SK-N-SH treated with all-trans-retinoic acid at 6 μM for 48 hours (cell line): ENCODE results near the gene CWH43.

Experiments
- ATAC-seq: fragments of 200-7000 bp; cut with Tn5 transposase; 3 replicates; pipeline ENCODE4 v1.9.1; 2020; ENCODE audit warnings: mild to moderate bottlenecking, moderate library complexity
- ARNTL ChIP-seq: fragments of 450-650 bp; formaldehyde crosslinking; IDR thresholded peaks from 2 replicates; pipeline ENCODE4 v1.5.0; 2020; ENCODE audit warnings: low read depth, mild to moderate bottlenecking, moderate library complexity, borderline replicate concordance
- BACH2 ChIP-seq: fragments of 250-450 bp; sonication (Bioruptor Pico); IDR thresholded peaks from 2 replicates; pipeline ENCODE4 v1.9.0; 2021; ENCODE audit warnings: mild to moderate bottlenecking, borderline replicate concordance
- CSDC2 ChIP-seq: fragments of 250-450 bp; sonication (Bioruptor Pico); IDR thresholded peaks from 2 replicates; pipeline ENCODE4 v1.5.0; 2020; ENCODE audit warnings: mild to moderate bottlenecking, moderate library complexity
- CSRNP3 ChIP-seq: fragments of 250-450 bp; sonication (Bioruptor Pico); IDR thresholded peaks from 2 replicates; pipeline ENCODE4 v1.5.1; 2021; ENCODE audit warnings: mild to moderate bottlenecking, moderate library complexity
- GLIS3 ChIP-seq: fragments of 250-450 bp; sonication (Bioruptor Pico); IDR thresholded peaks from 2 replicates; pipeline ENCODE4 v1.5.0; 2020; ENCODE audit warnings: mild to moderate bottlenecking, moderate library complexity
- ISL1 ChIP-seq: fragments of 250-450 bp; sonication (Bioruptor Pico); IDR thresholded peaks from 2 replicates; pipeline ENCODE4 v2.1.2; 2022; ENCODE audit warnings: mild to moderate bottlenecking, moderate library complexity
- OSR1 ChIP-seq: fragments of 250-450 bp; sonication (Bioruptor Pico); IDR thresholded peaks from 2 replicates; pipeline ENCODE4 v1.8.0; 2022; ENCODE audit warnings: moderate library complexity, mild to moderate bottlenecking, inconsistent platforms
- POU6F1 ChIP-seq: fragments of 250-450 bp; sonication (Bioruptor Pico); IDR thresholded peaks from 2 replicates; pipeline ENCODE4 v1.8.0; 2021; ENCODE audit warnings: low read depth, mild to moderate bottlenecking, moderate library complexity, borderline replicate concordance
- SNAI2 ChIP-seq: fragments of 250-450 bp; sonication (Bioruptor Pico); IDR thresholded peaks from 2 replicates; pipeline ENCODE4 v1.5.0; 2020; ENCODE audit warnings: mild to moderate bottlenecking, moderate library complexity
- TCF4 ChIP-seq: fragments of 250-450 bp; sonication (Bioruptor Pico); IDR thresholded peaks from 2 replicates; pipeline ENCODE4 v1.8.0; 2021; ENCODE audit warnings: mild to moderate bottlenecking, moderate library complexity, borderline replicate concordance
- TOX ChIP-seq: fragments of 250-450 bp; sonication (Bioruptor Pico); IDR thresholded peaks from 2 replicates; pipeline ENCODE4 v1.8.0; 2021; ENCODE audit warnings: mild to moderate bottlenecking, moderate library complexity, borderline replicate concordance
- TSHZ2 ChIP-seq: fragments of 250-450 bp; sonication (Bioruptor Pico); IDR thresholded peaks from 2 replicates; pipeline ENCODE4 v1.5.0; 2020; ENCODE audit warnings: mild to moderate bottlenecking, moderate library complexity
- ZC3H10 ChIP-seq: fragments of 250-450 bp; sonication (Bioruptor Pico); IDR thresholded peaks from 2 replicates; pipeline ENCODE4 v1.5.1; 2021; ENCODE audit warnings: mild to moderate bottlenecking, moderate library complexity
- ZFP3 ChIP-seq: fragments of 250-450 bp; sonication (Bioruptor Pico); IDR thresholded peaks from 2 replicates; pipeline ENCODE4 v1.5.0; 2020; ENCODE audit warnings: mild to moderate bottlenecking, moderate library complexity
- ZFP30 ChIP-seq: fragments of 450-650 bp; formaldehyde crosslinking; IDR thresholded peaks from 2 replicates; pipeline ENCODE4 v1.5.0; 2022; ENCODE audit warnings: mild to moderate bottlenecking, moderate library complexity
- ZNF565 ChIP-seq: fragments of 450-650 bp; formaldehyde crosslinking; conservative IDR thresholded peaks from 2 replicates; pipeline ENCODE4 v1.5.0; 2020; ENCODE audit warnings: low read depth, mild to moderate bottlenecking, moderate library complexity
- ZNF70 ChIP-seq: fragments of 450-650 bp; formaldehyde crosslinking; IDR thresholded peaks from 2 replicates; pipeline ENCODE4 v1.5.0; 2020; ENCODE audit warnings: mild to moderate bottlenecking, moderate library complexity
- ZNF8 ChIP-seq: fragments of 450-650 bp; formaldehyde crosslinking; IDR thresholded peaks from 2 replicates; pipeline ENCODE4 v1.5.0; 2020; ENCODE audit warnings: mild to moderate bottlenecking, moderate library complexity
- TF ChIP-seq, protein P1 (sequence below): fragments of 250-450 bp; sonication (Bioruptor Pico); IDR thresholded peaks from 2 replicates; pipeline ENCODE4 v1.8.0; 2020; ENCODE audit warnings: mild to moderate bottlenecking, moderate library complexity, borderline replicate concordance

Gene CWH43

DNA sequence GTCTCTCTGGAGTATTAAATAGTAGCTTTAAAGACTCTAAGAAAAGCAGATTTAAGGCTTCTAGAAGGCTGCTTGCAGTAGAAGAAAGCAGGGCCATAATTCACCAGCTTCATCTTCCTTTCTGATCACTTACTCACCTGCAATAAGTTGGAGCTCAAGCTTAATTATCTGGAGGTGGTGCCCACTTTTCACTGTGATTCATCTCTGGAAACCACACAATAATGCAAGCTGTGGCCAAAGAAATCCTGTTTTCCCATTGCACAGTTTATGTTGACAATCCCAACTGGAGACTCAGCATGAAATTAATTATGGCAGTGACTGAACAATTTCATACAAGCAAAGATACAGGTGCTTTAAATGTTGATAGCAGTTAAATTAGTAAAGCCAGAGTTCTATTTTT, 14.7 kb downstream of the CWH43 start:
- TF ChIP-seq ZFP30 (no peak), POU6F1 (CRISPR knock-in tag) (no peak), SNAI2 (no peak), ZFP3 (CRISPR knock-in tag) (no peak), GLIS3 (CRISPR knock-in tag) (no peak), ZNF8 (CRISPR knock-in tag) (no peak), TCF4 (CRISPR knock-in tag) (no peak), TOX (CRISPR knock-in tag) (no peak), ISL1 (CRISPR knock-in tag) (no peak), ZNF565 (CRISPR knock-in tag) (no peak)
- TF ChIP-seq, protein P1, sequence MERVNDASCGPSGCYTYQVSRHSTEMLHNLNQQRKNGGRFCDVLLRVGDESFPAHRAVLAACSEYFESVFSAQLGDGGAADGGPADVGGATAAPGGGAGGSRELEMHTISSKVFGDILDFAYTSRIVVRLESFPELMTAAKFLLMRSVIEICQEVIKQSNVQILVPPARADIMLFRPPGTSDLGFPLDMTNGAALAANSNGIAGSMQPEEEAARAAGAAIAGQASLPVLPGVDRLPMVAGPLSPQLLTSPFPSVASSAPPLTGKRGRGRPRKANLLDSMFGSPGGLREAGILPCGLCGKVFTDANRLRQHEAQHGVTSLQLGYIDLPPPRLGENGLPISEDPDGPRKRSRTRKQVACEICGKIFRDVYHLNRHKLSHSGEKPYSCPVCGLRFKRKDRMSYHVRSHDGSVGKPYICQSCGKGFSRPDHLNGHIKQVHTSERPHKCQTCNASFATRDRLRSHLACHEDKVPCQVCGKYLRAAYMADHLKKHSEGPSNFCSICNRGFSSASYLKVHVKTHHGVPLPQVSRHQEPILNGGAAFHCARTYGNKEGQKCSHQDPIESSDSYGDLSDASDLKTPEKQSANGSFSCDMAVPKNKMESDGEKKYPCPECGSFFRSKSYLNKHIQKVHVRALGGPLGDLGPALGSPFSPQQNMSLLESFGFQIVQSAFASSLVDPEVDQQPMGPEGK (CRISPR knock-in tag), result no peak
- TF ChIP-seq, all 23 proteins: peak for 0
- ATAC-seq, result no peak

DNA sequence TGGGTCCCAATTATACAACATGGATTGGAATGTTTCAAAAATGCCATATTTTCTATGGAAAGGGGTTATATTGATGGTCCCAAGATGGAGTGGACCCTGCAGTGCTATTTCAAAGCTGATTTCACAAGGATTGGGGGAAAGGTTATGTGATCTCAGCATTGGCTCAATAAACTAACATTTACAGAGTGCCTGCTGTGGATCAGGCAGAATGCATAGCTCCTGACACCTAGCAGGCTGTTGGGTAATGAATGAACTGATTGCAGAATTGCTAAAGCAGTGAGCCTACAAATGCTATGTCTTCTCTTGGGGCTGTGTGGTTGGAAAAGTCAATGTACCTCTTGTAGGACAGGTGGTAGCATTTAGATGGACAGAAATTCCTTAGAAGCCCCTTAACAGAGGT, 16.9 kb downstream of the CWH43 start:
- TF ChIP-seq ZNF70 (CRISPR knock-in tag), result no peak
- TF ChIP-seq CSRNP3 (CRISPR knock-in tag), result no peak
- TF ChIP-seq ZC3H10, result no peak
- no peak for TF ChIP-seq TOX (CRISPR knock-in tag)
- no peak for TF ChIP-seq SNAI2
- no peak for TF ChIP-seq GLIS3 (CRISPR knock-in tag)
- no peak for TF ChIP-seq TSHZ2 (CRISPR knock-in tag)
- TF ChIP-seq ZNF8 (CRISPR knock-in tag), result no peak
- TF ChIP-seq ARNTL (CRISPR knock-in tag), result no peak
- TF ChIP-seq OSR1 (CRISPR knock-in tag), result no peak
- TF ChIP-seq, all 23 proteins: peak for 0
- ATAC-seq, result no peak

GRCh38 chr4:49018718-49019295, 32.7 kb downstream of the CWH43 start:
- TF ChIP-seq, protein P1 (CRISPR knock-in tag), result no peak
- TF ChIP-seq BACH2, result no peak
- TF ChIP-seq CSRNP3 (CRISPR knock-in tag), result no peak
- TF ChIP-seq CSDC2 (CRISPR knock-in tag), result no peak
- no peak for TF ChIP-seq ISL1 (CRISPR knock-in tag)
- no peak for TF ChIP-seq ZNF565 (CRISPR knock-in tag)
- TF ChIP-seq POU6F1 (CRISPR knock-in tag), result no peak
- no peak for TF ChIP-seq ZC3H10
- TF ChIP-seq, all 23 proteins: peak for 0
- ATAC-seq, result no peak
